ENCODE results near the gene BSN.
A peak's percentile ranks its signal among the peaks of the same experiment; 100 is the strongest.

Gene BSN

GRCh38 chr3:49716691-49717210 is 162.5 kb downstream of the BSN start:
- DNase-seq (ENCODE audit: low read depth): no peak
- TF ChIP-seq, protein P1, sequence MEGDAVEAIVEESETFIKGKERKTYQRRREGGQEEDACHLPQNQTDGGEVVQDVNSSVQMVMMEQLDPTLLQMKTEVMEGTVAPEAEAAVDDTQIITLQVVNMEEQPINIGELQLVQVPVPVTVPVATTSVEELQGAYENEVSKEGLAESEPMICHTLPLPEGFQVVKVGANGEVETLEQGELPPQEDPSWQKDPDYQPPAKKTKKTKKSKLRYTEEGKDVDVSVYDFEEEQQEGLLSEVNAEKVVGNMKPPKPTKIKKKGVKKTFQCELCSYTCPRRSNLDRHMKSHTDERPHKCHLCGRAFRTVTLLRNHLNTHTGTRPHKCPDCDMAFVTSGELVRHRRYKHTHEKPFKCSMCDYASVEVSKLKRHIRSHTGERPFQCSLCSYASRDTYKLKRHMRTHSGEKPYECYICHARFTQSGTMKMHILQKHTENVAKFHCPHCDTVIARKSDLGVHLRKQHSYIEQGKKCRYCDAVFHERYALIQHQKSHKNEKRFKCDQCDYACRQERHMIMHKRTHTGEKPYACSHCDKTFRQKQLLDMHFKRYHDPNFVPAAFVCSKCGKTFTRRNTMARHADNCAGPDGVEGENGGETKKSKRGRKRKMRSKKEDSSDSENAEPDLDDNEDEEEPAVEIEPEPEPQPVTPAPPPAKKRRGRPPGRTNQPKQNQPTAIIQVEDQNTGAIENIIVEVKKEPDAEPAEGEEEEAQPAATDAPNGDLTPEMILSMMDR (IDR thresholded peaks at IDR 0.05; ENCODE audit: control insufficient read depth, insufficient read depth, low read depth, low read length, missing control alignments): no peak
- H3K4me3 ChIP-seq (ENCODE audit: control insufficient read depth, low read depth, low read length): no peak overlapping the region

GRCh38 chr3:49717211-49717958 is 163.1 kb downstream of the BSN start:
- DNase-seq (ENCODE audit: low read depth): no peak
- TF ChIP-seq, protein P1 (IDR thresholded peaks at IDR 0.05; ENCODE audit: control insufficient read depth, insufficient read depth, low read depth, low read length, missing control alignments): no peak

GRCh38 chr3:49717959-49718857 is 163.9 kb downstream of the BSN start:
- TF ChIP-seq, protein P1 (IDR thresholded peaks at IDR 0.05; ENCODE audit: control insufficient read depth, insufficient read depth, low read depth, low read length, missing control alignments): no peak
- DNase-seq (ENCODE audit: low read depth): no peak
- no peak overlapping the region for H3K4me3 ChIP-seq (ENCODE audit: control insufficient read depth, low read depth, low read length)

More at GRCh38 chr3:49717211-49717958, 163.1 kb downstream of the BSN start:
- H3K4me3 ChIP-seq (ENCODE audit: control insufficient read depth, low read depth, low read length): no peak overlapping the region

GRCh38 chr3:49718858-49719213 is 164.6 kb downstream of the BSN start:
- no peak for DNase-seq (ENCODE audit: low read depth)
- H3K4me3 ChIP-seq (ENCODE audit: control insufficient read depth, low read depth, low read length): peak overlapping the region; percentile 42
- TF ChIP-seq, protein P1 (IDR thresholded peaks at IDR 0.05; ENCODE audit: control insufficient read depth, insufficient read depth, low read depth, low read length, missing control alignments): no peak

DNA sequence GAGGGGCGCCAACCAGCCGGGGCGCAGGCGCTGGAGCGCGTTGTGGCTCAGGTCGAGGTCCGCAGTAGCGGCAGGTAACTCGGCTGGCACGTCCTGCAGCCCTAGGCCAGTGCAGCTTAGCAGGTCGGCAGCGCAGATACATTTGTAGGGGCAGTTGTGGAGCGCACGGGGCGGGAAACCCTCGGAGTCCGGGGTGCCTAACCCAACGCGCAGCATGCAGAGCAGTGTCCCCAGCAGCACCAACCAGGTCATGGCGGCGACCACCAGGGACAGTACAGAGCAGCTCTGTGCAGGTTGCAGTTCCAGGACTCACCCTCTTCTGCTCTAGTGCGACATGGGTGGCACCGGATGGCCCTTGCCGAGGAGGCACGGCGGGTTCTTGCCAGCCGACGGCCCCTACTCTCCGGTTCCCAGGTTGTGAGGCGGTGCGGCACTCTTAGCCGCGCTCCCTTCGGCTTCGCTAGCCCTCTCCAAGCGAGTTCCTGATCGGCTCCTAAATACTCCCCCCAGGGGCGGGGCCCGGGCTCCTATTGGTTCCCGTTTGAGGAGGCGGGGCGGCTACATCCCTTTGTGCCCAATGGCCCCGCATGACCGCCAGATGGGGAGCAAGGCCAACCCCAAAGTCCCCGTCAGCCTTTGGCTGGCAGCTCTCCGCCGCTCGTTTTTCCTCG is 165.1 kb downstream of the BSN start, which contains the start of gene AMIGO3:
Gene AMIGO3 (minus strand): TSS at position 471 of the 671 bp plus-strand sequence. CDS start 219 bp downstream, at position 252.
- H3K4me3 ChIP-seq (ENCODE audit: control insufficient read depth, low read depth, low read length): peak within 1 kb of the TSS; percentile 42
- DNase-seq (ENCODE audit: low read depth): peak; percentile 58
- TF ChIP-seq, protein P1 (IDR thresholded peaks at IDR 0.05; ENCODE audit: control insufficient read depth, insufficient read depth, low read depth, low read length, missing control alignments): peak; percentile 42

All from AG09309 (cell line).